PC-3 (cell line): Measurements from ENCODE around the gene PLEKHB2. TPM values are rescaled to one million over a fixed set of nuclear protein-coding genes. Genes with fewer than 3 reads are reported as not detected.
"Not testable (repeated sequence)": the region's sequence is repeated elsewhere in the genome, so short reads cannot be mapped to it uniquely, and the experiment has no call there.

Source experiments
- ATAC-seq: fragments of 200-7000 bp; cut with Tn5 transposase; 2 replicates; pipeline ENCODE4 v1.9.1; 2020; ENCODE audit warnings: mild to moderate bottlenecking, moderate library complexity
- BruUV-seq: library from RNA; stranded (reverse); fragments of 400-500 nt; replicated peaks from 2 replicates; lab custom pipeline; 2021; lab: Mats Ljungman, UMichigan
- CTCF ChIA-PET: fragments of 300-600 bp; sonication (Branson Sonifier 250); formaldehyde crosslinking; loops from one replicate; lab custom pipeline; 2022; ENCODE audit warnings: antibody characterized with exemption; lab: Charles Lee
- POLR2A ChIA-PET: fragments of 300-600 bp; sonication (Branson Sonifier 250); formaldehyde crosslinking; loops from one replicate; lab custom pipeline; 2022; ENCODE audit warnings: antibody characterized with exemption; ENCODE audit not compliant: unreplicated experiment; lab: Charles Lee
- DNase-seq: peaks from one replicate; pipeline ENCODE4 v3.0.0-alpha.2; 2015
- H2AFZ ChIP-seq: fragments of 300-600 bp; sonication (generic); 2 replicates; pipeline ENCODE4 v1.6.0; 2016; ENCODE audit warnings: antibody characterized with exemption, low read length
- H3F3A ChIP-seq: fragments of 300-600 bp; sonication (generic); one replicate; pipeline ENCODE4 v1.6.0; 2017; ENCODE audit warnings: antibody characterized with exemption, low read length, control low read depth, mild to moderate bottlenecking; ENCODE audit not compliant: unreplicated experiment
- H3K27ac ChIP-seq: fragments of 300-600 bp; sonication (generic); 2 replicates; pipeline ENCODE4 v1.5.1; 2016; ENCODE audit warnings: mild to moderate bottlenecking, low read length
- H3K27me3 ChIP-seq: fragments of 300-600 bp; sonication (generic); 2 replicates; pipeline ENCODE4 v1.6.1; 2016; ENCODE audit warnings: low read length, mixed read lengths
- H3K36me3 ChIP-seq: fragments of 300-600 bp; sonication (generic); 2 replicates; pipeline ENCODE4 v1.6.1; 2016; ENCODE audit warnings: low read depth, mixed run types, low read length, mixed read lengths
- H3K4me1 ChIP-seq: fragments of 300-600 bp; sonication (generic); 2 replicates; pipeline ENCODE4 v1.5.1; 2016; ENCODE audit warnings: low read length; ENCODE audit not compliant: insufficient read depth
- H3K4me2 ChIP-seq: fragments of 300-600 bp; sonication (generic); 2 replicates; pipeline ENCODE4 v1.6.0; 2016; ENCODE audit warnings: low read length
- H3K4me3 ChIP-seq: fragments of 300-600 bp; sonication (generic); 2 replicates; pipeline ENCODE4 v1.5.1; 2016; ENCODE audit warnings: mild to moderate bottlenecking, low read length, mixed read lengths
- H3K79me2 ChIP-seq: fragments of 300-600 bp; sonication (generic); 2 replicates; pipeline ENCODE4 v1.6.1; 2017; ENCODE audit warnings: low read length, mixed read lengths
- H3K9ac ChIP-seq: fragments of 300-600 bp; sonication (generic); 2 replicates; pipeline ENCODE4 v1.6.0; 2016; ENCODE audit warnings: mild to moderate bottlenecking, low read length
- H3K9me2 ChIP-seq: fragments of 300-600 bp; sonication (generic); replicated peaks from 2 replicates; pipeline ENCODE4 v1.6.1; 2016; ENCODE audit warnings: mixed run types, low read length, mixed read lengths
- H3K9me3 ChIP-seq: fragments of 300-600 bp; sonication (generic); 2 replicates; pipeline ENCODE4 v1.6.1; 2016; ENCODE audit warnings: low read length, mixed read lengths
- H4K20me1 ChIP-seq: fragments of 300-600 bp; sonication (generic); 2 replicates; pipeline ENCODE4 v1.6.1; 2016; ENCODE audit warnings: low read length, mixed read lengths
- EZH2 ChIP-seq: fragments of 300-600 bp; sonication (generic); IDR thresholded peaks from one replicate; pipeline ENCODE4 v1.6.1; 2017; ENCODE audit warnings: antibody characterized with exemption, mild to moderate bottlenecking, low read length; ENCODE audit not compliant: unreplicated experiment
- EZH2phosphoT487 ChIP-seq: fragments of 300-600 bp; sonication (generic); IDR thresholded peaks from 2 replicates; pipeline ENCODE4 v1.6.1; 2018; ENCODE audit warnings: mild to moderate bottlenecking, antibody characterized with exemption, low read length, borderline replicate concordance
- intact Hi-C: fragments of 100-400 bp; cut with micrococcal nuclease; formaldehyde crosslinking; loops from 2 replicates; pipeline ENCODE4 v1.9.0; 2023
- total RNA-seq: library from RNA; depleted of rRNA; stranded (reverse); fragments of >200 nt; gene quantifications from 2 replicates; pipeline ENCODE4 v1.2.3, GENCODE V29; 2014
- TF ChIP-seq, protein P1 (sequence below): fragments of 300-600 bp; sonication (generic); conservative IDR thresholded peaks from 2 replicates; pipeline ENCODE4 v1.5.1; 2017; ENCODE audit warnings: antibody characterized with exemption, low read depth, mild to moderate bottlenecking, low read length

PLEKHB2 gene
- total RNA-seq, 1 experiment from 2014 or later: 64.5 TPM

GRCh38 chr2:131077182-131077846 is 27.8 kb upstream of the PLEKHB2 start:
- H4K20me1 ChIP-seq: peaks cover 10% of the 10 kb centered on the region
- ATAC-seq: no peak
- H3K79me2 ChIP-seq: peaks cover 88% of the 10 kb centered on the region
- H2AFZ ChIP-seq: no peak overlapping the region
- no peak overlapping the region for H3K4me2 ChIP-seq
- H3F3A ChIP-seq: no peaks in the 10 kb centered on the region
- H3K4me3 ChIP-seq: no peak overlapping the region
- H3K27ac ChIP-seq: no peak overlapping the region
- POLR2A ChIA-PET: no interaction called here
- H3K36me3 ChIP-seq: peaks cover 63% of the 10 kb centered on the region
- no peaks in the 10 kb centered on the region for H3K9me2 ChIP-seq
- no peak for TF ChIP-seq EZH2phosphoT487
- TF ChIP-seq, protein P1, sequence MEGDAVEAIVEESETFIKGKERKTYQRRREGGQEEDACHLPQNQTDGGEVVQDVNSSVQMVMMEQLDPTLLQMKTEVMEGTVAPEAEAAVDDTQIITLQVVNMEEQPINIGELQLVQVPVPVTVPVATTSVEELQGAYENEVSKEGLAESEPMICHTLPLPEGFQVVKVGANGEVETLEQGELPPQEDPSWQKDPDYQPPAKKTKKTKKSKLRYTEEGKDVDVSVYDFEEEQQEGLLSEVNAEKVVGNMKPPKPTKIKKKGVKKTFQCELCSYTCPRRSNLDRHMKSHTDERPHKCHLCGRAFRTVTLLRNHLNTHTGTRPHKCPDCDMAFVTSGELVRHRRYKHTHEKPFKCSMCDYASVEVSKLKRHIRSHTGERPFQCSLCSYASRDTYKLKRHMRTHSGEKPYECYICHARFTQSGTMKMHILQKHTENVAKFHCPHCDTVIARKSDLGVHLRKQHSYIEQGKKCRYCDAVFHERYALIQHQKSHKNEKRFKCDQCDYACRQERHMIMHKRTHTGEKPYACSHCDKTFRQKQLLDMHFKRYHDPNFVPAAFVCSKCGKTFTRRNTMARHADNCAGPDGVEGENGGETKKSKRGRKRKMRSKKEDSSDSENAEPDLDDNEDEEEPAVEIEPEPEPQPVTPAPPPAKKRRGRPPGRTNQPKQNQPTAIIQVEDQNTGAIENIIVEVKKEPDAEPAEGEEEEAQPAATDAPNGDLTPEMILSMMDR: no peak
- TF ChIP-seq EZH2: no peak
- CTCF ChIA-PET: no interaction called here
- DNase-seq: no peak
- no peaks in the 10 kb centered on the region for H3K27me3 ChIP-seq
- no peaks in the 10 kb centered on the region for H3K4me1 ChIP-seq
- no TSS peak for BruUV-seq
- no peak overlapping the region for H3K9ac ChIP-seq
- H3K9me3 ChIP-seq: no peaks in the 10 kb centered on the region
- intact Hi-C loops: no loop called here

- no TSS peak for BruUV-seq
- no peak for DNase-seq
These were observed 27.2 kb upstream of the PLEKHB2 start for GRCh38 chr2:131077966-131078365.

DNA sequence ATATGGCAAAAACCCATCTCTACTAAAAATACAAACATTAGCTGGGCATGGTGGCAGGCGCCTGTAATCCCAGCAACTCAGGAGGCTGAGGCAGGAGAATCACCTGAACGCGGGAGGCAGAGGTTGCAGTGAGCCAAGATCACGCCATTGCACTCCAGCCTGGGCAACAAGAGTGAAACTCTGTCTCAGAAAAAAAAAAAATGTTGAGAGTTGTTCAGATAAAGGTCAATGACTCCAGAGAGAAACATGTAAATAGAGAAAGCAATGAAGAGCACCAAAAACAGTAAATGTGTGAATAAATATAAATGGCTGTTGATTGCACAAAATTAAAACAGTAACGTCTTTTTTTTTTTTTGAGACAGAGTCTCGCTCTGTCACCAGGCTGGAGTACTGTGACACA is 25.2 kb upstream of the PLEKHB2 start:
- POLR2A ChIA-PET, H3K9me2 ChIP-seq, H3K27ac ChIP-seq, H3K9me3 ChIP-seq, H3K4me3 ChIP-seq, CTCF ChIA-PET, H3K9ac ChIP-seq, DNase-seq, ATAC-seq, BruUV-seq, H3K4me1 ChIP-seq, H2AFZ ChIP-seq, H3K4me2 ChIP-seq, H3F3A ChIP-seq, intact Hi-C loops, H3K27me3 ChIP-seq: not testable (repeated sequence)
- Histone ChIP-seq H4K20me1 (peaks cover 16% of the 10 kb centered on the region), H3K36me3 (peaks cover 68% of the 10 kb centered on the region), H3K79me2 (peaks cover 90% of the 10 kb centered on the region)

More at GRCh38 chr2:131077966-131078365, 27.2 kb upstream of the PLEKHB2 start:
- peaks cover 90% of the 10 kb centered on the region for H3K79me2 ChIP-seq
- intact Hi-C loops: no loop called here
- ChIA-PET CTCF (no interaction called here), POLR2A (no interaction called here)
- peaks cover 14% of the 10 kb centered on the region for H4K20me1 ChIP-seq
- H3K4me3 ChIP-seq: no peak overlapping the region
- H3F3A ChIP-seq: no peaks in the 10 kb centered on the region
- no peak overlapping the region for H3K4me2 ChIP-seq
- H3K9me3 ChIP-seq: no peaks in the 10 kb centered on the region
- H3K9me2 ChIP-seq: no peaks in the 10 kb centered on the region
- no peaks in the 10 kb centered on the region for H3K27me3 ChIP-seq
- H2AFZ ChIP-seq: no peak overlapping the region
- H3K36me3 ChIP-seq: peaks cover 63% of the 10 kb centered on the region
- TF ChIP-seq, protein P1: no peak
- TF ChIP-seq EZH2phosphoT487 (no peak), EZH2 (no peak)
- no peaks in the 10 kb centered on the region for H3K4me1 ChIP-seq
- H3K27ac ChIP-seq: no peak overlapping the region
- no peak for ATAC-seq
- H3K9ac ChIP-seq: no peak overlapping the region
